Stimulated activated CD4-positive, alpha-beta T cell treated with anti-CD3 and anti-CD28 coated beads, Interleukin-4, amount 100 ng/mL, for 1 hour (primary cell): ENCODE data around the gene AGAP3.
"Not testable (repeated sequence)": the region's sequence is repeated elsewhere in the genome, so short reads cannot be mapped to it uniquely, and the experiment has no call there.

Experiments
- DNase-seq: peaks from one replicate; pipeline ENCODE4 v3.0.0-alpha.2; 2020

The AGAP3 gene

GRCh38 chr7:151085691-151086620, at the start of gene AGAP3:
TSS of gene AGAP3 (plus strand) at chr7:151086475. CDS start at chr7:151086742, 267 bp downstream.
- peak; percentile 67 for DNase-seq

GRCh38 chr7:151038951-151039849, 47.1 kb upstream of the AGAP3 start:
- peak; percentile 57 for DNase-seq

- no peak for DNase-seq
Measured at GRCh38 chr7:151039850-151040548, 46.3 kb upstream of the AGAP3 start.

- no peak for DNase-seq
Measured at GRCh38 chr7:151040616-151041375, 45.5 kb upstream of the AGAP3 start.

GRCh38 chr7:151043449-151043848, 42.8 kb upstream of the AGAP3 start:
- not testable (repeated sequence) for DNase-seq

GRCh38 chr7:151043959-151044358, 42.3 kb upstream of the AGAP3 start:
- no peak for DNase-seq

GRCh38 chr7:151045262-151045661, 41.0 kb upstream of the AGAP3 start:
- DNase-seq, result no peak

- no peak for DNase-seq
Measured at GRCh38 chr7:151045967-151046366, 40.3 kb upstream of the AGAP3 start.

- DNase-seq, result no peak
Measured at GRCh38 chr7:151046603-151047573, 39.4 kb upstream of the AGAP3 start.

GRCh38 chr7:151047976-151048815, 38.1 kb upstream of the AGAP3 start, which contains the start of gene ASIC3:
TSS of gene ASIC3 (plus strand) at chr7:151048531. CDS start at chr7:151048886, 355 bp downstream.
- no peak for DNase-seq

- no peak for DNase-seq
Measured at GRCh38 chr7:151048911-151049463, 37.3 kb upstream of the AGAP3 start.

- peak; percentile 58 for DNase-seq
Measured at GRCh38 chr7:151051108-151051507, 35.2 kb upstream of the AGAP3 start.

- no peak for DNase-seq
Measured at GRCh38 chr7:151053096-151053495, 33.2 kb upstream of the AGAP3 start.

GRCh38 chr7:151053751-151054150, 32.5 kb upstream of the AGAP3 start:
- DNase-seq, result no peak

GRCh38 chr7:151056283-151056665, 30.0 kb upstream of the AGAP3 start:
- DNase-seq, result no peak

GRCh38 chr7:151056666-151057505, 29.4 kb upstream of the AGAP3 start:
- no peak for DNase-seq

GRCh38 chr7:151057506-151057988, 28.7 kb upstream of the AGAP3 start, which contains the start of gene CDK5:
TSS of gene CDK5 (minus strand) at chr7:151057897. CDS start at chr7:151057848, 49 bp downstream.
- DNase-seq, result no peak
